DND-41 (cell line): ENCODE results near the gene SH2D7.

Experiments used
- ATAC-seq: fragments of 200-7000 bp; cut with Tn5 transposase; 3 replicates; pipeline ENCODE4 v1.9.1; 2021; ENCODE audit warnings: low read depth; ENCODE audit not compliant: insufficient read depth
- DNase-seq: peaks from one replicate; pipeline ENCODE4 v3.0.0-alpha.2; 2020
- H2AFZ ChIP-seq: 2 replicates; pipeline ENCODE4 v1.6.0; 2012; ENCODE audit warnings: low read depth, low read length
- H3K27ac ChIP-seq: 2 replicates; pipeline ENCODE4 v1.5.1; 2012; ENCODE audit warnings: low read length, inconsistent platforms
- H3K27me3 ChIP-seq: fragments of 200-600 bp; sonication (generic); 2 replicates; pipeline ENCODE4 v1.6.0; 2012; ENCODE audit warnings: low read length, mild to moderate bottlenecking, inconsistent platforms; ENCODE audit not compliant: insufficient read depth, poor library complexity
- H3K36me3 ChIP-seq: 2 replicates; pipeline ENCODE4 v1.5.1; 2012; ENCODE audit warnings: low read length, inconsistent platforms; ENCODE audit not compliant: insufficient read depth
- H3K4me1 ChIP-seq: 2 replicates; pipeline ENCODE4 v1.5.1; 2012; ENCODE audit warnings: mild to moderate bottlenecking, low read length; ENCODE audit not compliant: insufficient read depth
- H3K4me2 ChIP-seq: 2 replicates; pipeline ENCODE4 v1.6.0; 2012; ENCODE audit warnings: mild to moderate bottlenecking, moderate library complexity, low read length, inconsistent platforms; ENCODE audit not compliant: insufficient read depth
- H3K4me3 ChIP-seq, 2 experiments: fragments of 200-600 bp in 1 of 2; shearing (Covaris generic) in 1 of 2; 2 replicates each; pipeline ENCODE4 v1.5.1; 2012 to 2016; ENCODE audit warnings: inconsistent platforms in 2 of 2, low read length in 2 of 2, mild to moderate bottlenecking in 2 of 2, low read depth in 1 of 2, moderate library complexity in 1 of 2
- H3K79me2 ChIP-seq: 2 replicates; pipeline ENCODE4 v1.6.0; 2012; ENCODE audit warnings: low read length, inconsistent platforms; ENCODE audit not compliant: insufficient read depth
- H3K9ac ChIP-seq: 2 replicates; pipeline ENCODE4 v1.6.0; 2012; ENCODE audit warnings: low read depth, mild to moderate bottlenecking, inconsistent platforms, low read length, moderate library complexity
- H3K9me3 ChIP-seq: 2 replicates; pipeline ENCODE4 v1.5.1; 2012; ENCODE audit warnings: low read length, moderate library complexity, mild to moderate bottlenecking, inconsistent platforms; ENCODE audit not compliant: insufficient read depth, severe bottlenecking
- H4K20me1 ChIP-seq: 2 replicates; pipeline ENCODE4 v1.6.0; 2012; ENCODE audit warnings: low read length; ENCODE audit not compliant: insufficient read depth
- EZH2 ChIP-seq: IDR thresholded peaks from 3 replicates; pipeline ENCODE4 v1.6.1; 2012; ENCODE audit warnings: borderline replicate concordance, low read depth, mild to moderate bottlenecking, moderate library complexity, low read length, inconsistent platforms; ENCODE audit not compliant: severe bottlenecking
- TF ChIP-seq, protein P1 (sequence below): IDR thresholded peaks from 2 replicates; pipeline ENCODE4 v1.5.1; 2012; ENCODE audit warnings: borderline replicate concordance, low read length, moderate library complexity, mild to moderate bottlenecking; ENCODE audit not compliant: poor library complexity, severe bottlenecking; ENCODE audit errors: extremely low read depth

SH2D7 gene

DNA sequence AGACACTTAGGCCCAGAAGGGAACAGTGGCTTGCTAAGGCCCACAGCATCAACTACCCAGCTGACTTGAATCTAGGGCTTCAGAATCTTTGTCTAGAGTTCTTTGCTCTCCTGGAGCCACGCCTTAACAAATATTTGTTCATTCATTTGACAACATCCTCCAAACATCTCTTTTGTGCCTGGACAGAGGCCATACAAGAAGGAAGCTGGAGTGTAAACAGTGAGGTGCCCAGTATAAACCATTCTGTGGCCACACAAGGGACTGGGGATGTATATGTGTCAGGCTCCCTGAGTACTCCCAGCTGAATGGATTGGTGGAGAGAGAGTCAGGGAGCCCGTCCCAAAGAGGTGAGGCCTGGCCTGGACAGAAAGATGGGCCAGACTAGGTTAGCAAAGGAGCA is 35.5 kb downstream of the SH2D7 start:
- no peak overlapping the region for H3K4me2 ChIP-seq
- DNase-seq (no peak), ATAC-seq (no peak)
- TF ChIP-seq EZH2, result no peak
- TF ChIP-seq, protein P1, sequence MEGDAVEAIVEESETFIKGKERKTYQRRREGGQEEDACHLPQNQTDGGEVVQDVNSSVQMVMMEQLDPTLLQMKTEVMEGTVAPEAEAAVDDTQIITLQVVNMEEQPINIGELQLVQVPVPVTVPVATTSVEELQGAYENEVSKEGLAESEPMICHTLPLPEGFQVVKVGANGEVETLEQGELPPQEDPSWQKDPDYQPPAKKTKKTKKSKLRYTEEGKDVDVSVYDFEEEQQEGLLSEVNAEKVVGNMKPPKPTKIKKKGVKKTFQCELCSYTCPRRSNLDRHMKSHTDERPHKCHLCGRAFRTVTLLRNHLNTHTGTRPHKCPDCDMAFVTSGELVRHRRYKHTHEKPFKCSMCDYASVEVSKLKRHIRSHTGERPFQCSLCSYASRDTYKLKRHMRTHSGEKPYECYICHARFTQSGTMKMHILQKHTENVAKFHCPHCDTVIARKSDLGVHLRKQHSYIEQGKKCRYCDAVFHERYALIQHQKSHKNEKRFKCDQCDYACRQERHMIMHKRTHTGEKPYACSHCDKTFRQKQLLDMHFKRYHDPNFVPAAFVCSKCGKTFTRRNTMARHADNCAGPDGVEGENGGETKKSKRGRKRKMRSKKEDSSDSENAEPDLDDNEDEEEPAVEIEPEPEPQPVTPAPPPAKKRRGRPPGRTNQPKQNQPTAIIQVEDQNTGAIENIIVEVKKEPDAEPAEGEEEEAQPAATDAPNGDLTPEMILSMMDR, result no peak
- H3K27ac ChIP-seq, result no peak overlapping the region
- H4K20me1 ChIP-seq, result no peaks in the 10 kb centered on the region
- peaks cover 15% of the 10 kb centered on the region for H3K4me1 ChIP-seq
- no peaks in the 10 kb centered on the region for H3K9me3 ChIP-seq
- no peaks in the 10 kb centered on the region for H3K27me3 ChIP-seq
- no peaks in the 10 kb centered on the region for H3K79me2 ChIP-seq
- no peak overlapping the region for H2AFZ ChIP-seq
- H3K4me3 ChIP-seq, result no peak overlapping the region
- H3K9ac ChIP-seq, result no peak overlapping the region
- H3K36me3 ChIP-seq, result no peaks in the 10 kb centered on the region

DNA sequence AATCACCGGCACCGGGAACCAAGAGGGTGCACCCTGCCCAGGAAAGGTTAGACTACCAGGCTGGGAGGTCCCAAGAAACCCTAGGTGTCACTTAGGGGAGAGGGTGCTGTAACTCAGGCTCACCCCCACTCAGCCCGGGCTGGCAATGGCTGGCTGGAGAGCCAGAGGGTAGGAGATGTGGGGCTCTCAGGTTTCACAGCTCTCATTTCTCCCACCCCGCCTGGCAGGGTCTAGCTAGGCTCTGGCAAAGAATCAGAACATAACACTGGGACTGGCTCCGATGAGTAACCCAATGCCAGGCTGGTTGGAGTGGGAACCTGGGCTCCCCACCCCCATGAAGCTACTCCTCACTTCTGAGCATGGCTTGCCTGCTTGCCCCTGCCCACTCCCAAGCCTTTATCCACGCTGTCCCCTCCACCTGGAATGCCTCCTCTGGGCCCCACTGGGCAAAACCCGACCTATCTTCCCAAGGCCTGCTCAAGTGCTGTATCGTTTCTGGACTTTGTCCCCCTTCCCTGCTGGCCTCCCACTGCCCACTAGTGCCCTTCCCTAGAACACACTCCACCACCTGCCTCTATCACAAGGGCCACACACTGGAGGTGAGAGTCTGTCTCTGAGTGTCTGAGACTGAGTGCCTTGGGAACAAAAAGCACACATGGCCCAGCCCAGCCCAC is 36.9 kb downstream of the SH2D7 start:
- Histone ChIP-seq H4K20me1 (no peaks in the 10 kb centered on the region), H3K4me2 (no peak overlapping the region), H3K4me1 (peaks cover 15% of the 10 kb centered on the region), H3K27ac (no peak overlapping the region), H3K36me3 (no peaks in the 10 kb centered on the region), H3K9me3 (no peaks in the 10 kb centered on the region), H2AFZ (no peak overlapping the region), H3K79me2 (no peaks in the 10 kb centered on the region), H3K9ac (no peak overlapping the region), H3K27me3 (no peaks in the 10 kb centered on the region), H3K4me3 (no peak overlapping the region)
- ATAC-seq, result no peak
- TF ChIP-seq EZH2, result no peak
- TF ChIP-seq, protein P1, result no peak
- no peak for DNase-seq

DNA sequence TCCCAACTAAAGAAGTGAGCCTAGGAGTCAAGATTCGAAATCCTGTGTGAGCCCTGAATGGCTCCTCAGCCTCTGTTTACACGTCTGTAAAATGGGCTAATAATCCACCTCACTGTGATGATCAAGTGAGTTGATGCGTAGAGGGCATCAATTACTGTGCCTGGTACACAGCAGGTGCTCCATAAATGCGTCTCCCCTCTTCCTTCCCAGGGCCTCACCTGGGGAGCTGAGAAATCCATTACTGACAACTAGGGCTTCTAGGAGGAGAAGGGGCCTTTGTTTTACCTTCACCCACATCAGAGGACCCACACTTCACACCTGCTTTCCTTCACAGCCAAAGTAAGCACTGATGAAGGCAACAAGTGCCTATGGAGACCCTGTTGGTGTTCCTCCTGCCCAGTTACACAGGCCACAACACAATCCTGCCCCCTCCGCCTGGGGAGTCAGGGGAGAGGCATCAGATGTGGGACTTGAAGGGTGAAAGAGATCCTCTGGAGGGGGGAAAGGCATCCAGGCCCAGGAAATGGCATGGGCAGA is 37.5 kb downstream of the SH2D7 start:
- no peaks in the 10 kb centered on the region for H3K27me3 ChIP-seq
- peaks cover 15% of the 10 kb centered on the region for H3K4me1 ChIP-seq
- no peaks in the 10 kb centered on the region for H3K79me2 ChIP-seq
- no peak overlapping the region for H3K4me3 ChIP-seq
- no peak overlapping the region for H3K9ac ChIP-seq
- no peak overlapping the region for H3K4me2 ChIP-seq
- TF ChIP-seq EZH2, result no peak
- TF ChIP-seq, protein P1, result no peak
- DNase-seq, result no peak
- H3K27ac ChIP-seq, result no peak overlapping the region
- H3K9me3 ChIP-seq, result no peaks in the 10 kb centered on the region
- H4K20me1 ChIP-seq, result no peaks in the 10 kb centered on the region
- ATAC-seq, result no peak
- H3K36me3 ChIP-seq, result no peaks in the 10 kb centered on the region
- H2AFZ ChIP-seq, result no peak overlapping the region; the same call in 1 of the 2 replicates
